ENCODE results near the gene SNX20. TPM values are rescaled to one million over a fixed set of nuclear protein-coding genes. Genes with fewer than 3 reads are reported as not detected.

Gene SNX20
- total RNA-seq, 2 experiments from 2014 or later: 25.8 to 26.0 TPM

DNA sequence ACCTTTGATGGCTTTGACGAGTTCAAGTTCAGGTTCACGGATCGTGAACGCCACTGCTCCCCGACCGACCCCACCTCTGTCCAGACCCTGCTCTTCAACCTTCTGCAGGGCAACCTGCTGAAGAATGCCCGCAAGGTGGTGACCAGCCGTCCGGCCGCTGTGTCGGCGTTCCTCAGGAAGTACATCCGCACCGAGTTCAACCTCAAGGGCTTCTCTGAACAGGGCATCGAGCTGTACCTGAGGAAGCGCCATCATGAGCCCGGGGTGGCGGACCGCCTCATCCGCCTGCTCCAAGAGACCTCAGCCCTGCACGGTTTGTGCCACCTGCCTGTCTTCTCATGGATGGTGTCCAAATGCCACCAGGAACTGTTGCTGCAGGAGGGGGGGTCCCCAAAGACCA, 29.9 kb upstream of the SNX20 start:
- Mint-ChIP-seq H3K4me1 (peaks cover 27% of the 10 kb centered on the region), H3K36me3 (peaks cover 4% of the 10 kb centered on the region), H3K4me3 (no peak overlapping the region), H3K27ac (no peak overlapping the region), H3K27me3 (no peaks in the 10 kb centered on the region), H3K9me3 (no peaks in the 10 kb centered on the region)
- no peak for DNase-seq

DNA sequence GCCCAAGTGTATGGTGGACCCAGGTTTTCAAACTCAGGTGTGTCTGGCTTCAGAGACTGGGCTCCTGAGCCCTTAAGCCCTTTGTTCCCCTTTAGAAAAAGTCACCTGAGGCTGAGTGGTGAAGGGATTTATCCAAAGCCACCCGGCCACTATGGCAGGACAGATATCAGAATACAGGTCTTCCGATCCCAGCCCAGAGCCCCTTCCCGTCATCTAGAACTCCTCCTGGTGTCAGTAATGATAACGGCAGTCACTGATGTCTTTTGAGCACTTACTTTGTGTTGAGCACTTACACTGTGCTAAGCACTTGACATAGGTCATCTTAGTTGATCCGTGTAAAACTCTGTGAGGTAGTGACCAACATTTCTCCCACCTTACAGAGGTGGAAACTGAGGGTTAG, 28.9 kb upstream of the SNX20 start:
- Mint-ChIP-seq H3K27me3 (no peaks in the 10 kb centered on the region), H3K27ac (no peak overlapping the region), H3K36me3 (peaks cover 9% of the 10 kb centered on the region), H3K4me1 (peaks cover 27% of the 10 kb centered on the region), H3K4me3 (no peak overlapping the region), H3K9me3 (peaks cover 10% of the 10 kb centered on the region)
- DNase-seq: no peak

GRCh38 chr16:50709061-50709684, 28.1 kb upstream of the SNX20 start:
- Mint-ChIP-seq H3K4me3 (no peak overlapping the region), H3K36me3 (peaks cover 15% of the 10 kb centered on the region), H3K27ac (peak overlapping the region; percentile 79), H3K4me1 (peaks cover 26% of the 10 kb centered on the region), H3K27me3 (no peaks in the 10 kb centered on the region), H3K9me3 (peaks cover 17% of the 10 kb centered on the region)
- no peak for DNase-seq

DNA sequence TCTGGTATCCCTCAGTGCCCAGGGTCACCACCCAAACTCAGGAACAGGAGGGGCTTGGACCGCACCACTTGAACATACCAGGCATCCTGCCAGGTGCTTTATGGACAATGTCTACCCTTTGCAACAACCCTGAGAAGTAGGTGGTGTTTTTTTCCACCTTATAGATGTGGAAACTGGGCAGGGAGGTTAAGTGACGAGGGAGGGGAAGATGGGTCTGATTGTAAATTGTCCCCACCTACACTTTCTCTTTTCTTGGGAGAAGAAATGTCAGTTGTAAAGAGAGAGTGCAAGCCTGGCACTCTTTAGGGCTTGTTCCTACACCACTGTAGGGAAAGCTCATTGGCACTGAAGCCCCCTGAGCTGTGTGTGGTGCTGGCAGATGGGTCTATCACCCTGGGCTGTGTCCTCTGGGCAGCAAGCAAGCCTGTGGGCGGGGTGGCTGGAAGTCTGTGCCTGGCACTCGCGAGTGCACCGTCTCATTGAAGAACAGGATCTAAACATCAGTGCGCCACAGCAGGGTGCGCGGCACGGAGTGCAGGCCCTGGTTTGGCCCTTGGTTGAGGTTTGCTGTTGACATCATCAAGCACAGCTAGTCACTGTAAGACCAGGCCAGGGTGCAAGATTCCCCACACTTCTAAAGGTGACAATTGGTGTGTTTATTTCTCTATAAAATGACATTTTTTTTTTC, 27.4 kb upstream of the SNX20 start:
- H3K4me1 Mint-ChIP-seq: peaks cover 26% of the 10 kb centered on the region
- peaks cover 19% of the 10 kb centered on the region for H3K36me3 Mint-ChIP-seq
- DNase-seq: no peak
- peaks cover 22% of the 10 kb centered on the region for H3K9me3 Mint-ChIP-seq
- peak overlapping the region; percentile 11 for H3K4me3 Mint-ChIP-seq
- peak overlapping the region; percentile 79 for H3K27ac Mint-ChIP-seq
- H3K27me3 Mint-ChIP-seq: no peaks in the 10 kb centered on the region

DNA sequence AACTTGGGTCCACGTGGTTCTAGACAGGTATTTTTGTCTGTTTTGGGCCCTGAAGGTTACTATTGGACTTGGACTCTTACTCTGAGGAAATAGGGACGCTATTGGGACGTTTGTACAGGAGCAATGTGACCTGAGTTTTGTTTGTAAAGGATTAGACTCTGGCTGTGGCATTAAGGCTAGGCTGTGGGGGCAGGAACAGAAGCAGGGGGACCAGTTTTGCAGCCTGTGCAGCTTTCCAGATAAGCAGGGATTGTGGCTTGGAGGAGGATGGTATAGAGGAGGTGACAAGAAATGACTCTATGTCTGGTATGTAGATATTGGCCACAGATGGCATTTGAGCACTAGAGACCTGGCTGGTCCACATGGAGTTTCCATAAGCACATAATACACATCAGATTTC, 25.1 kb upstream of the SNX20 start:
- peaks cover 22% of the 10 kb centered on the region for H3K9me3 Mint-ChIP-seq
- no peak for DNase-seq
- no peaks in the 10 kb centered on the region for H3K27me3 Mint-ChIP-seq
- peaks cover 26% of the 10 kb centered on the region for H3K4me1 Mint-ChIP-seq
- H3K36me3 Mint-ChIP-seq: peaks cover 19% of the 10 kb centered on the region
- H3K27ac Mint-ChIP-seq: no peak overlapping the region
- H3K4me3 Mint-ChIP-seq: no peak overlapping the region

- Mint-ChIP-seq H3K4me1 (peaks cover 26% of the 10 kb centered on the region), H3K36me3 (peaks cover 19% of the 10 kb centered on the region), H3K9me3 (peaks cover 22% of the 10 kb centered on the region), H3K4me3 (no peak overlapping the region), H3K27ac (no peak overlapping the region), H3K27me3 (no peaks in the 10 kb centered on the region)
- DNase-seq: no peak
Observed at GRCh38 chr16:50705436-50706110, 24.5 kb upstream of the SNX20 start.

DNA sequence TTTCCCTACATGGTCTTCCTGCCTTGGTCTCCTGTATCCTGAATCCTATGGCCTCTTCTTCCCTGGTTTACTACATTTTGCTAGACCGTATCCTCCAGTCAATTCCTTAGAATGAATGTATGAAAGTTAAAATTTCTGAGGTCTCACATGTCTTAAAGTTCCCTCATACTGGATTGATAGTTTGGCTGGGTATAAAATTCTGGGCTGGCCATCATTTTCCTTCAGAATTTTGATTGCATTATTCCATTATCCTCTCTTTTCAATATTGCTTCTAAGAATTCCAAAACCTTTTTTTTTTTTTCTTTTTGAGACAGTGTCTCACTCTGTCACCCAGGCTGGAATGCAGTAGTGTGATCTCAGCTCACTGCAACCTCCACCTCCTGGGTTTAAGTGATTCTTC, 23.1 kb upstream of the SNX20 start:
- no peak overlapping the region for H3K27ac Mint-ChIP-seq
- peaks cover 19% of the 10 kb centered on the region for H3K36me3 Mint-ChIP-seq
- H3K27me3 Mint-ChIP-seq: no peaks in the 10 kb centered on the region
- no peak for DNase-seq
- H3K9me3 Mint-ChIP-seq: peaks cover 22% of the 10 kb centered on the region
- no peak overlapping the region for H3K4me3 Mint-ChIP-seq
- peaks cover 33% of the 10 kb centered on the region for H3K4me1 Mint-ChIP-seq

DNA sequence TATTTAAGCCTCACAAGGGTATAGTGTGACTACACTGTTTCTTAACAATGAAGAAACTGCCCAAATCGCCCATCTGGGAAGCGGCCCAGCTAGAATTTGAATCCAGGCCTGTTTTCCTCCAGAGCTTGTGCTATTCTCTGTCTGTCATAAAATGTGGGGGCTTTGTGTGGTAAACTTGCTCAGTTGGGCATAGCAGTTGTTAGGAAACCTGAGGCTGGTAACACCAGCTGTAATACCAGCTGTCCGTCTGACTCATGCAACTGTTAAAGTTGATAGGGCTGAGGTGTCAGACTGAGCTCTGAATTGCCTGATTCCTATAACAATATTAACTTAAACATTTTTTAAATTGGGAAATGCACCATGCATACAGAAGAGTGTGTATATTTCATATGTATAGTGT, 21.6 kb upstream of the SNX20 start:
- H3K4me3 Mint-ChIP-seq: no peak overlapping the region
- peaks cover 22% of the 10 kb centered on the region for H3K9me3 Mint-ChIP-seq
- H3K36me3 Mint-ChIP-seq: peaks cover 19% of the 10 kb centered on the region
- DNase-seq: no peak
- no peak overlapping the region for H3K27ac Mint-ChIP-seq
- no peaks in the 10 kb centered on the region for H3K27me3 Mint-ChIP-seq
- peaks cover 33% of the 10 kb centered on the region for H3K4me1 Mint-ChIP-seq

GRCh38 chr16:50699326-50700159, 18.4 kb upstream of the SNX20 start:
- Mint-ChIP-seq H3K27ac (peak overlapping the region; percentile 89), H3K4me3 (no peak overlapping the region), H3K27me3 (peaks cover 4% of the 10 kb centered on the region), H3K9me3 (peaks cover 9% of the 10 kb centered on the region), H3K4me1 (peaks cover 43% of the 10 kb centered on the region), H3K36me3 (peaks cover 8% of the 10 kb centered on the region)
- no peak for DNase-seq

- peaks cover 11% of the 10 kb centered on the region for H3K27me3 Mint-ChIP-seq
- peak overlapping the region; percentile 60 for H3K4me3 Mint-ChIP-seq
- DNase-seq: peak; percentile 55
- peaks cover 50% of the 10 kb centered on the region for H3K4me1 Mint-ChIP-seq
- H3K27ac Mint-ChIP-seq: peak overlapping the region; percentile 89
- H3K36me3 Mint-ChIP-seq: no peaks in the 10 kb centered on the region
- H3K9me3 Mint-ChIP-seq: no peaks in the 10 kb centered on the region
Observed at GRCh38 chr16:50697881-50698767, 17.0 kb upstream of the SNX20 start.

DNA sequence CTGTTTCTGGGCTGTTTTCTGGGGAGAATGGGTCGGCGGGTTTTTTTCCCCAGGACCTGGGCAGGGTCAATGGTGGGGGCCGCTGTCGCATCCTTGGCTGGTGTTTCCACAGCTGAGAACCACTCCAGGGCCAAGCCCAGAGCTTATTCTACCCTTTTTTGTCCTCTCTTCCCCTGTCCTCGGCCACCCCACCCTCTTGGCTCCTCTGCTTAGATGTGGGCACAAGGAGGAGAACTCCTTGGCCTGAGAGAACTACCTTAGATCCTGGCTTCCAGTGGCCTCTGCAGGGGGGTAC, 16.3 kb upstream of the SNX20 start:
- H3K36me3 Mint-ChIP-seq: no peaks in the 10 kb centered on the region
- H3K27me3 Mint-ChIP-seq: peaks cover 11% of the 10 kb centered on the region
- H3K4me3 Mint-ChIP-seq: peak overlapping the region; percentile 60
- H3K4me1 Mint-ChIP-seq: peaks cover 50% of the 10 kb centered on the region
- no peak for DNase-seq
- no peaks in the 10 kb centered on the region for H3K9me3 Mint-ChIP-seq
- peak overlapping the region; percentile 89 for H3K27ac Mint-ChIP-seq

- Mint-ChIP-seq H3K27ac (no peak overlapping the region), H3K27me3 (peaks cover 11% of the 10 kb centered on the region), H3K4me3 (no peak overlapping the region), H3K36me3 (no peaks in the 10 kb centered on the region), H3K4me1 (peaks cover 54% of the 10 kb centered on the region), H3K9me3 (no peaks in the 10 kb centered on the region)
- no peak for DNase-seq
Observed at GRCh38 chr16:50696575-50697420, 15.7 kb upstream of the SNX20 start.

DNA sequence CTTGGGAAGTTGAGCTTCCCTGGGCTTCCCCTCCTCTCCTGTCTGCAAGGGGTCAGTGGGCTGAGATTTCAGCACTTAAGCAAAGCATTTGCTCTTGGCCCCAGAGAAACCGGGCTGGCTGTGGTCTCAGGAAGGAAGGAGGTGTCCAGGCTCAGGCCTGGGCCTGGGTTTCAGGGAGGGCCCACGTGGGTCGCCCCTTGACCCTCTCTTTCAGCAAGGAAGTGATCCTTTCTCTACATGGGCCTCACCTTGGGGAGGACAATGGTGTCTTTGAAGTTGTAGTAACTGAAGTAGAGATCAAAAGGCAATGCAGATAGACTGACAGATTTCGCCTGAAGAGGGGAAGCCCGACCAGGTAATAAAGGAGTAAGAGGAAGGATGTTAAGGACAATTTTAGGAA, 15.0 kb upstream of the SNX20 start:
- Mint-ChIP-seq H3K4me1 (peaks cover 55% of the 10 kb centered on the region), H3K27me3 (peaks cover 11% of the 10 kb centered on the region), H3K9me3 (no peaks in the 10 kb centered on the region), H3K36me3 (no peaks in the 10 kb centered on the region), H3K4me3 (no peak overlapping the region), H3K27ac (no peak overlapping the region)
- no peak for DNase-seq

Measured in activated naive CD8-positive, alpha-beta T cell treated with anti-CD3 and anti-CD28 coated beads for 36 hours (primary cell).